ENCODE results near the gene RNF126. TPM values are rescaled to one million over a fixed set of nuclear protein-coding genes. Genes with fewer than 3 reads are reported as not detected.

RNF126 gene
- total RNA-seq, 2 donors from 2014 or later = 47.8 to 61.9 TPM

- H3K9me3 ChIP-seq = no peaks in the 10 kb centered on the region
- H3K4me1 ChIP-seq (ENCODE audit: control insufficient read depth in 1 of 2, low read depth in 2 of 2) = peaks cover 9 to 35% of the 10 kb centered on the region in 2 donors
- H3K36me3 ChIP-seq = peaks cover 26% of the 10 kb centered on the region
- H3K27ac ChIP-seq = no peak overlapping the region
- H3K4me3 ChIP-seq = no peak overlapping the region
- DNase-seq (ENCODE audit: low spot score) = no peak
- no peak for TF ChIP-seq CTCF (IDR thresholded peaks at IDR 0.05)
- H3K27me3 ChIP-seq (replicated peaks; ENCODE audit: insufficient read depth) = no peaks in the 10 kb centered on the region
- ATAC-seq (ENCODE audit: insufficient number of reproducible peaks, low FRiP score, low read depth) = no peak
These were observed 7.3 kb downstream of the RNF126 start for GRCh38 chr19:655691-656090.

GRCh38 chr19:653425-653824 lies 9.6 kb downstream of the RNF126 start:
- Histone ChIP-seq H3K4me3 (no peak overlapping the region), H3K9me3 (no peaks in the 10 kb centered on the region), H3K4me1 (ENCODE audit: control insufficient read depth in 1 of 2, low read depth in 2 of 2) (peaks cover 0 to 13% of the 10 kb centered on the region in 2 donors), H3K36me3 (peaks cover 41% of the 10 kb centered on the region), H3K27ac (no peak overlapping the region), H3K27me3 (replicated peaks; ENCODE audit: insufficient read depth) (no peaks in the 10 kb centered on the region)
- no peak for ATAC-seq (ENCODE audit: insufficient number of reproducible peaks, low FRiP score, low read depth)
- TF ChIP-seq CTCF (IDR thresholded peaks at IDR 0.05) = no peak
- DNase-seq (ENCODE audit: low spot score) = no peak

DNA sequence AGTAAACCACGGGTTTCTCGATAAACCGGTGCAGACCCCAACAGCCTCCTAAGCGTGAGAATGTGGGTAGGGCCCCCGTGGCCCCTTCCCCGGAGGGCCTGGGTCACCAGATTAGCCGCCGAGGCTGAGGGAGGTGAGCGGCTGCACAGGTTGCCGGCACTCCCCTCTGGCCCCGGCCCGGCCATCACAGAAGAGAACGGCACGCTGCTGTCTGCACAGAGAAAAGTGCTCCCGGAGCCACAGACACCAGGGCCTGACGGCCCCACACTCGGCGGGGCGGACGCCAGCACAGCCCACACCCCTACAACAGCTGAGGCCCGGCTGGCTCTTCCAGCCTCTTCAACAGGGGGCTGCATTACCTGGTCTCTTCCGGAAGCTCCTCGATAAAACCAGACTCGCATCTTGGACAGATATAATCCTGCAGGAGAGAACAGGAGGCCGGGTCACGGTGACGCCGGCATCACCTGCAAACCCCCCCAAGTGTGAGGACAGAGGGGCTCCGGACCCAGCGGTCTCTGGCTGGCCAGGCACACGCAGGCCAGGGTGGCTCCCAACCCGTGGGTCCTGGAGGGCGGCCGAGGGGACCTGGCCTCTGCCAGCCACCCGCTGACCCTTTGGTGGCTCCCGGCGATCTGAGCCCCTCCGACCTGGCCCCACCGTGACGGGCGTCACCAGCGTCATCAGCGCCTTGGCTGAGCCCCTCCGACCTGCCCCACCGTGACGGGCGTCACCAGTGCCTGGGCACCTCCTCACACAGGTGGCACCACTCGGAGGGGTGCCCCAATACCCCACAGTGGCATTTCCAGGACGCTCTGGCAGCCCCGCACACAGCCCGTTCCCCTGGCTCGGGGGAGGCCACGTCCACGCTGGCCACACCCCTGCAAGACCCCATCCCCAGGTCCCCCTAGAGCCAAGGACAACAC lies 10.3 kb downstream of the RNF126 start:
- Histone ChIP-seq H3K4me1 (ENCODE audit: control insufficient read depth in 1 of 2, low read depth in 2 of 2) (peaks cover 0 to 6% of the 10 kb centered on the region in 2 donors), H3K36me3 (peaks cover 45% of the 10 kb centered on the region), H3K9me3 (no peaks in the 10 kb centered on the region), H3K27ac (no peak overlapping the region), H3K27me3 (replicated peaks; ENCODE audit: insufficient read depth) (no peaks in the 10 kb centered on the region), H3K4me3 (no peak overlapping the region)
- no peak for ATAC-seq (ENCODE audit: insufficient number of reproducible peaks, low FRiP score, low read depth)
- DNase-seq (ENCODE audit: low spot score) = no peak
- TF ChIP-seq CTCF (IDR thresholded peaks at IDR 0.05) = no peak

DNA sequence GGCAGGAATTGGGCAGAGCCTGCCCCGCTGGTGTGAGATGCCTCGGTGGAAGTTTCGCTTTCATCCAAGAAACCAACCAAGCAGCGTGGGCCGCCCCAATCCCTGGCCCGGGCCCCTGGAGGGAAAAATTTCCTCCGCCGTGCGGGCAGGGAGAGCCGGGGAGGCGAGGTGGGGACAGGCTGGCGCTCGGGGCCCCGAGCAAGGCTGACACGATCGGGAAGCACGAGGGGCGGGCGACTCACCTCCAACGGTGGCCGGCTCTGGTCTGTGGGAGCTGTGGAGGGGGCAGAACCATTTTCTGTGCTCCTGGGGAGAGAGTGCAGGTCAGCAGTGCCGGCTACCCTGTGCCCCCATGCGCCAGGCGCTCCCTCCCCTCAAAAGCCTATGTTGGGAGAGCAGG lies 11.0 kb downstream of the RNF126 start:
- no peaks in the 10 kb centered on the region for H3K9me3 ChIP-seq
- H3K27ac ChIP-seq = no peak overlapping the region
- DNase-seq (ENCODE audit: low spot score) = no peak
- ATAC-seq (ENCODE audit: insufficient number of reproducible peaks, low FRiP score, low read depth) = no peak
- H3K27me3 ChIP-seq (replicated peaks; ENCODE audit: insufficient read depth) = no peaks in the 10 kb centered on the region
- no peaks in the 10 kb centered on the region for H3K4me1 ChIP-seq (ENCODE audit: control insufficient read depth in 1 of 2, low read depth in 2 of 2)
- H3K4me3 ChIP-seq = no peak overlapping the region
- no peak for TF ChIP-seq CTCF (IDR thresholded peaks at IDR 0.05)
- peaks cover 52% of the 10 kb centered on the region for H3K36me3 ChIP-seq

- H3K36me3 ChIP-seq = peaks cover 59% of the 10 kb centered on the region
- H3K4me1 ChIP-seq (ENCODE audit: control insufficient read depth in 1 of 2, low read depth in 2 of 2) = no peaks in the 10 kb centered on the region
- no peak for TF ChIP-seq CTCF (IDR thresholded peaks at IDR 0.05)
- no peak for ATAC-seq (ENCODE audit: insufficient number of reproducible peaks, low FRiP score, low read depth)
- DNase-seq (ENCODE audit: low spot score) = no peak
- H3K4me3 ChIP-seq = no peak overlapping the region
- H3K27ac ChIP-seq = no peak overlapping the region
- no peaks in the 10 kb centered on the region for H3K9me3 ChIP-seq
- H3K27me3 ChIP-seq (replicated peaks; ENCODE audit: insufficient read depth) = no peaks in the 10 kb centered on the region
These were observed 11.7 kb downstream of the RNF126 start for GRCh38 chr19:651114-651818.
